NCI-H1048 (cell line): ENCODE results near the gene LYG1.
"Not testable (repeated sequence)": the region's sequence is repeated elsewhere in the genome, so short reads cannot be mapped to it uniquely, and the experiment has no call there.

ENCODE experiments used
- DNase-seq: peaks from one replicate; lab custom pipeline; 2025; lab: John Stamatoyannopoulos, UW

LYG1 gene

DNA sequence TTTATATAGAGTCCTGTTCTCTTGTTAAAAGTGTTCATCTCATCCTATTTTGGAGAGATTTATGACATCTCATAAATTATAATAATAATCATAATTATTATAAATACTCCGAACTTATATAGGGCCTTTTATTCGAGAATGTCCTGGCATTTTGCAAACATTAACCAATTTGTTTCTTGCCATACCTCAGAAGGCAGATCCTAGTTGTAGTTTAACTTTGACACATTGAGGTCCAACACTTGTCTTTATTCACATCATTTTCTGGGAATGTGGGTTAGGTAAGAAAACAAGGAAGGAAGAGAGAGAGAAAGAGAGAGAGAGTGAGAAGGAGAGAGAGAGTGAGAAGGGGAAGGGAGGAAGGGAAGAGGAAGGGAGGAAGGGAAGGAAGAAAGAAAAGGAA is at the start of gene LYG1:
Gene LYG1 (minus strand): TSS at position 101 of the 400 bp plus-strand sequence. CDS start 5,527 bp downstream, outside the sequence.
- DNase-seq, result not testable (repeated sequence)

DNA sequence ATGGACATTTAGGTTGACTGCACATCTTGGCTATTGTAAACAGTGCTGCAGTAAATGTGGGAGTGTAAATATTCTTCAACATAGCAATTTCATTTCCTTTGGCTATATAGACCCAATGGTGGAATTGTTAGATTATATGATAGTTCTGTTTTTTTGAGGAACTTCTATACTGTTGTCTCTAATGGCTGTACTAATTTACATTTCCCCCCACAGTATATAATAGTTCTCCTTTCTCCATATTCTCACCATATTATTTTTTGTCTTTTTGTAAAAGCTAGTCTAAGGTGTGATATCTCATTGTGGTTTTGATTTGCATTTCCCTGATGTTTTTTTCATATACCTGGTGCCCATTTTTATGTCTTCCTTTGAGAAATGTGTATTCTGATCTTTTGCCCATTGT is 49.2 kb upstream of the LYG1 start:
- no peak for DNase-seq

DNA sequence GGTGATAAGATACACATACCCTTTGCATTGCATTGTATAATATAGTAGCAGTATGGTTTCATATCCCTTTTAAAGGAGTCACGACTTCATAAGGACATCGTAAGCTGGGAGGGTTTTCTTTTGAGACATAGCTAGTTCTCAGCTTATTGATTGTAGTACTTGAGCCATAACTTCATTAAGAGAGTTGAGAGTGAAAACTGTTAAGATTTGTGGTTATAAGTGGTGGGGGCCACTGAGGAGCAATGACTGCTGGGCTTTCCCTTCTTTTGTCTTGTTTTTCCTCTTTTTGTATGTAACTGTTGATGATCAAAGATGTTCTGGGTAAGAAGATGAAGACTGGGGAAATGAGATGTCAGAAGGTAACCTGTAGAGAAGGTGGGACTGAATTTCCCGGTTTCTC is 47.2 kb upstream of the LYG1 start:
- DNase-seq, result no peak

DNA sequence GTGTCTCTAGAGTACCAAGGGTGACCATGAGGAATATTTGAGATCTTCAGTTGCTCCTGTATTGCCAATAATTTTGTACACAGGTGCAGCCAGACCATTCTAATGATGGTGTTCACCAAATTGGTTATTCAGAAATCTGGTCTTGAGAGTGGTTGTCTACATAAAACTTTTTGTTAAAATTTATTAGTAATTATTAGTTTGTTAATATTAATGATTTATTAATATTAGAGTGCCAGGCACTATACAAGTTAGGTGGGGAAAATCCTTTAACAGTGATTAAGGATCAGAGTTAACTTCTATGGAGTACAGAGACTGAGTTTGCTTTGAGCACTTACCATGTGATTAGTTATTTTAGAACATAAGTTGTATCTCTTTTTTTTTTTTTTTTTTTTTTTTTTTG is 45.2 kb upstream of the LYG1 start:
- DNase-seq, result no peak

DNA sequence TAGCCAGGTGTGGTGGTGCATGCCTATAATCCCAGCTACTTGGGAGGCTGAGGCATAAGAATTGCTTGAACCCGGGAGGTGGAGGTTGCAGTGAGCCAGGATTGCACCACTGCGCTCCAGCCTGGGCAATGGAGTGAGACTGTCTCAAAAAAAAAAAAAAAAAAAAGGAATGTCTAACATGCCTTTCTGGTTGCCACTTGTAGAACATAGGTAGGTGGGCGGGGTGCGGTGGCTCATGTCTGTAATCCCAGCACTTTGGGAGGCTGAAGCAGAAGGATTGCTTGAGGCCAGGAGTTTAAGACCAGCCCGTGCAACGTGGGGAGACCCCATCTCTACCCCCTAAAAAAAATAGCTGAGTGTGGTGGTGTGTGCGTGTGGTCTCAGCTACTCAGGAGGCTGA is 44.4 kb upstream of the LYG1 start:
- DNase-seq, result not testable (repeated sequence)

DNA sequence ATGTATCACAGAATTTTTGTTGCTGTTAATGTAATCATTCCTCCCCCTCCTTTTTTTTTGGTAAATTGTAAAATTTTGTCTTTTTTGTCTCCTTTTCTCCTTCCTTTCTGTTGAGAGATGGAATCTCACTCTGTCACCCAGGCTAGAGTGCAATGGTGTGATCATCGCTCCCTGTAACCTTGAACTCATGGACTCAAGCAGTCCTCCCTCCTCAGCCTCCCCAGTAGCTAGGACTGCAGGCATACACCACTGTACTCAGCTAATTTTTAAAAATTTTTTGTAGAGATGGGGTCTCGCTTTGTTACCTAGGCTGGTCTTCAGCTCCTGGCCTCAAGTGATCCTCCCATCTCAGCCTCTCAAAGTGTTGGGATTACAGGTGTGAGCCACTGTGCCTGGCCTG is 41.5 kb upstream of the LYG1 start:
- DNase-seq, result no peak

DNA sequence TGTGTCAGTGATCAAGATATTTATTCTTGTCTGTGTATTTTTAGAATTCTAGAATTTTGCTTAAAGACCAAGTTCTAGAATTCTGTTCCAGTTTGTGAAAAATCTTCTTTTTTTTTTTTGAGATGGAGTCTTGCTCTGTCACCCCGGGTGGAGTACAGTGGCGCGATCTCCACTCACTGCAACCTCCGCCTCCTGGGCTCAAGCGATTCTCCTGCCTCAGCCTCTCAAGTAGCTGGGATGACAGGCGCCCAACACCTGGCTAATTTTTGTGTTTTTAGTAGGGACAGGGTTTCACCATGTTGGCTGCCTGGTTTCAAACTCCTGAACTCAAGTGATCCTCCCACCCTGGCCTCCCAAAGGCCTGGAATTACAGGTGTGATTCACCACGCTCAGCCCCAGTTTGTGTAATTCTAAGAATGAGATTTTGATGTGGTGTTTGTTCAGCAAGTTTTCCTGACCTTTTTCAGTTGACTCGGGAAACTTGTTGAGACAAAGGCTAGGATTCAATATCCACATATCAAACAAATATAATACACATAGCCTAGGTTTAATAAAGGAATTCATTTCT is 39.8 kb upstream of the LYG1 start:
- no peak for DNase-seq

DNA sequence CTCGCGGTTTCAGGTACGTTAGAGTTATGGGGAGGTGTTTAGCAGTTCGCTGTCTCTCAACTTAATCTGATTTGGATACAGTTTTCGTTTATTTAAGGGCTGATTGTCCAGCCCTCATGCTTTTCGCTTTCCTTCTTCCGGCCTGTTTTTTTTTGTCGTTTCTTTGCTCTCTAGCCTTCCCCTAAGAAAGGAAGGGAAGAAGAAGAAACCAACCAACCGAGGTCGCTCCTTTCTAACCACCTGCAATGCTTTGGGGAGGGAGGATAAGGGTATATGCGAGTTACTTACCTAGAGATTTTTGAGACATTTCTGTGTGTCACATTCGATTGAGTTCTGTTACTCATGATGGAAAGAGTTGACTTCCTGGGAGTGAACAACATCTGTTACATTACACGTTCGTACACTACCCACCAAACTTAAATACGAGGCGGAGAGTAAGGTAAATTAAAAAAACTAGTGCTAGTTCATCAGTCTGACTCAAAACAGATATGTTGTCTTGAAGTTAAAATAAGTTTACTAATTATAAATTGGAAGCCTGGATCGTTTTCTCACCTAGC is 37.1 kb upstream of the LYG1 start:
- no peak for DNase-seq

DNA sequence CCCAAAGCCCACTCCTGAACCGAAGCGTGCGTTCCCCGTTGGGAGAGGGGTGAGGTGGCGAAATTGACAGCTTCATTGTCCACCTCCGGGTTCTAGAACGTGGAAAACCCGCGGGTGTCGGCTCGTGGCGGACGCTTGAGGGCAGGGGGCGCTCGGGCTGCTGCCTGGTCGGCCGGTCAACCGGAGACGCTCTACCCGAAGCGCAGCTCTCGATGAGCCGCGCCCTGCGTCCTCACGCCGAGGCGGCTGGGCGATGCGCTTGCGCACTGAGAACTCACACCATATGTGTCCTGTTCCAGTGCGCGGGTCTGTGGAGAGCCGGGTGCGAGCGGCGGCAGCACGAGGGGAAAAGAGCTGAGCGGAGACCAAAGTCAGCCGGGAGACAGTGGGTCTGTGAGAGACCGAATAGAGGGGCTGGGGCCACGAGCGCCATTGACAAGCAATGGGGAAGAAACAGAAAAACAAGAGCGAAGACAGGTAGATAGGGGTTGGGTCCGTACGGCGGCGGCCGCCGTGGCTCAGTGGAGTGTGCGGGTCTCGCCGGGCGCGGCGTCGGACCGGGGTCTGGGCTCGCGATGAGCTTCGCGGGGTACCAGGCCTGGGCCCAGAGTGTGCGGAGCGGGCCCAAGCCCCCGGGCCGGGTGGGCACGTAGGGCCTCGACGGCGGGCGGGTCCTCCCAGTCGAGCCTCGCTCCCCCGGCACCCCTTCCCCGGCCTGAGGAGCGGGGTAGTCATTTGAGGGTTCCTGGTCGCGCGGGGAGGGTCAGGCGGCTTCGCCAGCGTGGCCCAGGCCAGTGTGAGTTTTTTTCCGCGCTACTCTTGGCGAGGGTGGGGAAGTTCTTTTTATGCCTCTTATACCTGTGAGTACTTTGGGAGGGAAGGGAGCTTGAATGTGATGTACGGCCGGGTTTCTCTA is 36.4 kb upstream of the LYG1 start, which contains the start of gene EIF5B:
Gene EIF5B (plus strand): TSS at position 277 of the 916 bp plus-strand sequence. CDS start 166 bp downstream, at position 443.
- peak; percentile 80 for DNase-seq

DNA sequence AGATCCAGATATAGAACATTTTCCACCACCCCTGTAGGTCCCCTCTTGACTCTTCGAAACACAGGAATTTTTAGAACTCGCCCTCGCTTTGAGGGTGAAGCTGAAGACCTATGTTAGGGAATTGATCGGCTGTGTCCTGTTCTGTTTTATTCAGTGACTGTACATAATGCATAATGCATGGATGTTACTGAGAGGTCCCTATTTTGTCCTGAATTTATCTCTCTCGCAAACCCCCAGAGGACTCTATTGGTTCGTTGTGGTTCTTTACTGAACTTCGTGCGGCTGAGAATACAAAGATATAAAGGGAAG is 35.8 kb upstream of the LYG1 start:
- no peak for DNase-seq

DNA sequence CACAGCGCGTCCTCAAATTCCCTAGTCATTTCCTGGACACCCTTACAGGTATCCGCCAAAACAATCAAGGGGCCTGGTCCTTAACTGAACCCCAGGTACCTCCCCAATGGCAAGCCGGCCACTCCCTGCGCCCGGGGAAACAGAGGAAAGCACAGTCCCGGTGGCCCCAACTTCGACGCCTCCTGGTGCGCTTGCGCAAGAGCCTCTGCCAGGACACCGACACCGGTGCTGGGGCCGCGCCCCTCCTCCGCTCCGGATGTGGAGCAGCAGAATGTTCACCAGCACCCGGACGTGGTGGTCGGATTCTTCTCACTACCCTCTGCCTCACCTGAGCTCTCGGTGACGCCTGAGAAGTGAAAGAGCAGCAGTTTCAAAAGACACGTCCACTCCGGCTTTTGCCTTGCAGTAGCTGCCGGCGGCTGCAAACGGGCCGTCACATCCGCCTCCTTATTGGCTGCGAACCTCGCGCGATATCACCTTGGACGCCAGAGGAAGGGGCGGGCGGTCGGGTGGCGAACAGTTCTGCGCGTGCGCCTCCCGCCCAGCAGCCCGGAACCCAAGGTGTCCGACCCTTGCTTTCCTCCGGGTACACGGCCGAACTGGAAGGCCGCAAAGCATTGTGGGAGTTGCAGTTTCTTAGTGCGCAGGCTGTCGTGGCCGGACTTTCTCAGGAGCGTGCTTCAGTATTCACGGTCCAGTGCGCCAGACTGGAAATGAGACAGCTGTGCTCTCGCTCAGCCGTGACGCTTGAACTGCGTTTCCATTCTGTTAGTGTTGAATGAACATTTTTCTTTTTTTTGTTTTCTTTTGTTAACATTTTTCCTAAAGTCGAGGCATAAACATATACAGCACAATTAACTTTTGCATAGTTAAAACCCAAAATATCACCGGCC is 35.2 kb upstream of the LYG1 start, which contains the start of gene TXNDC9:
Gene TXNDC9 (minus strand): TSS at position 423 of the 893 bp plus-strand sequence. CDS start 3,123 bp downstream, outside the sequence.
- DNase-seq, result peak; percentile 98

DNA sequence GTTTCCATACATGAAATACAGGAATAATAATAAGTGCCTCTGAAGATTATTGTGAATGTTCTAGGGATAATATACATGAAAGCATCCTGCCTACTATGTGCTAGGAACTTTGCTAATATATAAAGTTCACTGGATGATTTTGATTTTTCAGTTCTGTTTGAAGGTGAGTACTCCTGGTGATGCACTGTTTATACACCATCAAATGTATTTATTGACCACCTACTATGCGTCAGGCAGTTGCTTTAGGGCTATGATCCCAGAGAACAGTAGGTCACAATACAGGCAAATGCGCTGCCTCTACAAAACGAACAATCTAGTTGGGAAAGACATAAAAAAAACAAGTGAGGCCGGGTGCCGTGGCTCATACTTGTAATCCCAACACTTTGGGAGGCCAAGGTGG is 24.4 kb upstream of the LYG1 start:
- no peak for DNase-seq

DNA sequence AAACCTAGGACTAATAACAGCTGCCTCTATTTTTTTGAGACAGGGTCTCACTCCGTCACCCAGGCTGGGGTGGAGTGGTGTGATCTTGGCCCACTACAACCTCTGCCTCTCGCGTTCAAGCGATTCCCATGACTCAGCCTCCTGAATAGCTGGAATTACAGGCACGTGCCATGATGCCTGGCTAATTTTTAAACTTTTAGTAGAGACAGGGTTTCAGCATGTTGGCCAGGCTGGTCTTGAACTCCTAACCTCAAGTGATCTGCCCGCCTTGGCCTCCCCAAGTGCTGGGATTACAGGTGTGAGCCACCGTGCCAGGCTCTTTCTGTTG is 16.8 kb upstream of the LYG1 start:
- DNase-seq, result not testable (repeated sequence)

DNA sequence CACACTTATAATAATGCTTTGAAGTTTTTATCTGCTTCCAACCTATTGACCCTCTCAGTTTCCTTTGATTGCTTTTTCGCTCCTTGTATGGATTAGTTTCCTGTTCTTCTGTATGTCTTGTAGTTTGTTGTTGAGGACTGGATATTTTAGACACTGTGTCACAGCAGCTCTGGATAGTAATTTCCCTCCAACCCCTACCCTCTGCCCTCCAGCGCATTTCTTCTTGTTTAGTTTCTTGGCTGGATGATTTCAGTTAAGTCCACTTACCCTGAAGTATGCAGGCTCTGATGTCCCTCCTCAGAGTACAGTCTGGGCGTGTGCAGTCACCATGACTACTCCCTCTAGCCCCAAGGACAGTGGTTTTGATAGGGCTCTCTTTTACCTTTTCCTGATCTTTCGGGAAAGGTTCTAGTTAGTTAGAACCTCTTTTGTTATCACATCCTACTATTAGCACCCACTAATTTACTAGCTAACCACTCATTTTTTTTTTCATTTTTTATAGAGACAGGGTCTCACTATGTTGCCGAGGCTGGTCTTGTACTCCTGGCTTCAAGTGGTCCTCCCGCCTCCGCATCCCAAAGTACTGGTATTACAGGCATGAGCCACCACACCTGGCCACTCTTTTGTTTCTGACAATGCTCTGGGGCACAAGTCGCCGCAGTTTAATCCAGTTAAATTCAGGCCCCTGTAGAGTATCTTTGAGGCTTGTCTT is 16.3 kb upstream of the LYG1 start:
- DNase-seq, result no peak

DNA sequence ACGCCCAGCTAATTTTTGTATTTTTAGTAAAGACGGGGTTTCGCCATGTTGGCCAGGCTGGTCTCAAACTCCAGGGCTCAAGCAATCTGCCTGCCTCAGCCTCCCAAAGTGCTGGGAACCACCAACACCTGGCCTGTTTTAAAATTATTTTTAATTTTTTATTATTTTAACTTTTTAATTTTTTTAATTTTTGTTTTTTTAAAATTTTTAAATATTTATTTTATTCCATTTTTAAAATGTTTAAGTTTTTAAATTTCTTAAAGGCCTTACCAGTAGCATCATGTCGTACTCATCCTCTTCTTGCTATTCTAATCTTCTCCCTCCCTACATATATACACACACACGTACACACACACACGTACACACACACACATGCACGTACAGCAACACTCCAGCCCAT is 1.4 kb downstream of the LYG1 start:
- DNase-seq, result no peak

DNA sequence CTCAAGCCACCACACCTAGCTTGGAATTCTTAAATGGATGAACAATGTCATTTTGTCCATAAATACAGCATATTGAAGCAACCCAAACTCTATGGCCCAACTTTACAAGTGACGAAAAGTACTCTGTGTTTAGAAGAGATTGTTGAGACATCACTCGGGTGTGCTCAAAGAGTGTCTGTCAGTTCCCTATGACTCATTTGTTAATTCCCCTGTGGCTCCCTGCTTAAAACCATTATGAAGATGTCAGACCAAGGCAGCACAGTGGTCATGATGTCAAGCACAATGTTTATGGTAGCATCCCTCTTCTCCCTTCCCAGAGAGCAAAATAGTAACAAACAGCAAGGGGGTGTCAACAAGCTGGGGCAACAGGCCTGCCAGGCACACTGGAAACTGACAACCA is 3.0 kb downstream of the LYG1 start:
- DNase-seq, result no peak

DNA sequence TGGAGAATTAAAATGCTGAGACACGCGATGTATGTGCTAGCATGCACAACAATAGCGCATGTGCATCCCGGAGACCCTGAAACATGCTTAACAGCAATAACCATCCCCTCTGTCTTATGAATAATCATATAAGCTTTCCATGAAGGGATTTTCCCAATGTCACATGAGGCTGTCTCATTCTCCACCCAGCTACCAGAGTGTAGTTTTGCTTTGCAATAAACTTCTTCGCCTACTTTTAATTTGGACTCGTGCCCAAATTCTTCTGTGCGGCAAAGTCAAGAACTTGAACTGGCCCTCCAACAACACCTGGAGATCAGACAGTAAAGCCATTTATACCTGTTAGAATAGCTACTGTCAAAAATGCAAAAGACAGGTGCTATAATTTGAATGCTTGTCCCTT is 15.5 kb downstream of the LYG1 start:
- no peak for DNase-seq

DNA sequence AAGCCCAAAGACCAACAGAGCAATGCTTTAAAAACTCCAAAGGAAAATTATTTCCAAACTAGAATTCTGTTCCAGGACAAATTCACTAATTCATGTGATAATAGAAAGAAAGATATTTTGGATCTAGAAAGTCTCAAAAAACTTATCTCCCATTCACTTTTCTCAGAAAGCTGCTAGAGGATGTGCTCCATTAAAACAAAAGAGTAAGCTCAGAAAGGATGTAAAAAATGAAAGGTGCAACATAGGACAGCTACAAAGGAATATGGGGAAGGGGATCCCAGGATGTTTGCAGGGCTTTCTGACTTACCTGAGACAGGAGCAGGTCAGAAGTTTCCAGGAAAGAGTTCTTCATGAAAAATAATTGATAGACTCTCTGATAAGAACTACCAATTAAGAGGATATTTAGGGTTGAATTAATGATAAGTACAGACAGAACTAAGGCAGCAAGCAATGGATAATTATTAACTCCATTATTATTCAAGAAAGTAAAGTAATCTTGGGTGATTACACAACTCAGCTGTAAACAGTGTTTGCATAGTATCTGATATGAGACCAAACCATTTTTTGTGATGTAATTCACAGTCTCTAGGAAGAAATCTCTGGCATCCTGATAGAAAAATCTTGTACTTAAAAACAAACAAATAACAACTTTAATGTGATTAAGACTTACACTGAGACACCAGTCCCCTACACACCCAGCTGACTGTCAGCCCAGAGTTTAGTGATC is 20.9 kb downstream of the LYG1 start:
- no peak for DNase-seq

DNA sequence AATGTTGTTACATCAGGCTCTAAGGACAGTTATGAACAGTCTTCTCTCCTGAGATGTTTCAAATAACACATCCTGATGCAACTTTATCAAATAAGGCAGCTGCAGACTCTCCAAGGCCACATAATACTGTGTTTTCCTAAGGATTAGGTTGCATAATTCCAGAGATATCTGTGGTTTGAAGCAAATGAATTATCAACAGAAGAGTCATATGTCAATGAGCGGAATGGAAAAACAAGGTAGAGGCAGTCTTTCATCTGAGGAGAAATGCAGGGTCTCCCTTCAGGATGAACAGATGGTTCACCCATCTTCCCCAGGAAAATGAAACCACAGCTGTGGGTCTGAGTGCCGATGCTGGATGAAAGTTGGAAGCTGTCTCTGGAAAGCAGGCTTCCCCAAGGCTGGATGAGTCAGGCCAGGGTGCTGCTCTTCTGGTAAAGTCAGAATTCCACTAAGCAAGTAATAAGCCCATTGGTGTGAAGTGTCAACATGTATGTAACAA is 22.2 kb downstream of the LYG1 start:
- no peak for DNase-seq

DNA sequence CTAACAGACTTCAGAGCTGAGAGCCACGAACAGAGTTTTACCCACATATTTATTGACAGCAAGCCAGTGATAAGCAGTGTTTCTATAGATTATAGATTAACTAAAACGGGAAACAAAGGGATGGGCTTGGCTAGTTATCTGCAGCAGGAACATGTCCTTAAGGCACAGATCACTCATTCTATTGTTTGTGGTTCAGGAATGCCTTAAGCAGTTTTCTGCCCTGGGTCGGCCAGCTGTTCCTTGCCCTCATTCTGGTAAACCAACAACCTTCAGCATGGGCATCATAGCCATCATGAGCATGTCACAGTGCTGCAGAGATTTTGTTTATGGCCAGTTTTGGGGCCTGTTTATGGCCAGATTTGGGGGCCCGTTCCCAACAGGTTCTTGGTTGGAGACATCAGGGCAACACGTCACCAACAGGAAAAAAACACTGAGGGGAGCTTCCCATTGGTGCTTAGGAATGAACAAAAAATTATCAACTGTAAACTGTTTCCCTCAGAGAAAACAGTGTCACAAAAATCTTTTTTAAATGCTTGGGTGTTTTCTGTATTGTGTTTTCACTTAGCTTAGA is 22.7 kb downstream of the LYG1 start:
- DNase-seq, result not testable (repeated sequence)
